ENCODE results near the gene CLEC9A.

GRCh38 chr12:10058387-10058786 is 27.9 kb downstream of the CLEC9A start:
- no peak for TF ChIP-seq CTCF (IDR thresholded peaks at IDR 0.05; ENCODE audit: poor library complexity)
- no peak for TF ChIP-seq EZH2 (IDR thresholded peaks at IDR 0.05; ENCODE audit: borderline replicate concordance)

Measured in hepatocyte (in vitro differentiated cells).